ENCODE measurements around the gene SLC36A3. TPM values are rescaled to one million over a fixed set of nuclear protein-coding genes. Genes with fewer than 3 reads are reported as not detected.

SLC36A3 gene
- total RNA-seq, 4 donors from 2014 or later, result not detected

GRCh38 chr5:151274666-151275065 lies 28.9 kb downstream of the SLC36A3 start:
- ATAC-seq, result no peak
- peaks cover 0 to 11% of the 10 kb centered on the region in 2 donors for H3K36me3 ChIP-seq
- H3K4me1 ChIP-seq, result no peaks in the 10 kb centered on the region
- no peaks in the 10 kb centered on the region for H3K27me3 ChIP-seq
- H3K4me3 ChIP-seq, result no peak overlapping the region
- no peak for TF ChIP-seq POLR2A (IDR thresholded peaks at IDR 0.05)
- no peak overlapping the region for H3K27ac ChIP-seq
- H3K9me3 ChIP-seq, result no peaks in the 10 kb centered on the region

GRCh38 chr5:151271336-151271735 lies 32.2 kb downstream of the SLC36A3 start:
- H3K36me3 ChIP-seq, result peaks cover 5 to 43% of the 10 kb centered on the region in 2 donors
- no peaks in the 10 kb centered on the region for H3K4me1 ChIP-seq
- H3K4me3 ChIP-seq, result no peak overlapping the region
- ATAC-seq, result no peak
- H3K27ac ChIP-seq, result no peak overlapping the region
- TF ChIP-seq POLR2A (IDR thresholded peaks at IDR 0.05) (no peak), POLR2AphosphoS5 (IDR thresholded peaks at IDR 0.05) (no peak), EP300 (IDR thresholded peaks at IDR 0.05) (no peak), CTCF (IDR thresholded peaks at IDR 0.05) (no peak)
- H3K27me3 ChIP-seq, result no peaks in the 10 kb centered on the region
- H3K9me3 ChIP-seq, result no peaks in the 10 kb centered on the region

DNA sequence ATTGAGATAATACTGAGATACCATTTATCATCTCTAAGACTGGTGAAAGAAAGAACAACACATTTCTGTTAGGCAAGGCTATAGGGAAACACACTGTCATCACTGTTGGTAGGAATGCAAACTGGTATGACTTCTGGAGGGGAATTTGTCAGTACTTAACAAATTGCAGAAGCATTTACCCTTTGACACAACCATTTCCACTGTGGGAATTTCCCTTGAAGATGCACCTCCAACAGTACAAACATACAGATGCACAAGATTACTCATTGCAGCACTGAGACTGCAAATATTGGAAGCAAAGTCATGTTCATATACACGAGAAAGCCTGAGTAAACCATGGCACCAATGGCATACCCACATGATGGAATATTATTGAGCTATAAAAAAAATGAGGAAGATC lies 33.0 kb downstream of the SLC36A3 start:
- H3K4me1 ChIP-seq, result no peaks in the 10 kb centered on the region
- H3K36me3 ChIP-seq, result peaks cover 5 to 50% of the 10 kb centered on the region in 2 donors
- WGBS, 2 donors (ENCODE audit: low coverage in 1 of 2), result 55 to 60% methylated on average over 1 of the region's 1 CpG
- no peak for ATAC-seq
- H3K27ac ChIP-seq, result no peak overlapping the region
- no peak for TF ChIP-seq EP300 (IDR thresholded peaks at IDR 0.05)
- TF ChIP-seq POLR2AphosphoS5 (IDR thresholded peaks at IDR 0.05), result no peak
- no peaks in the 10 kb centered on the region for H3K27me3 ChIP-seq
- no peak overlapping the region for H3K4me3 ChIP-seq
- H3K9me3 ChIP-seq, result no peaks in the 10 kb centered on the region

GRCh38 chr5:151267491-151268260 lies 35.9 kb downstream of the SLC36A3 start:
- Histone ChIP-seq H3K27ac (no peak overlapping the region), H3K4me3 (no peak overlapping the region), H3K36me3 (peaks cover 5 to 71% of the 10 kb centered on the region in 2 donors), H3K9me3 (no peaks in the 10 kb centered on the region), H3K27me3 (no peaks in the 10 kb centered on the region), H3K4me1 (no peaks in the 10 kb centered on the region)
- WGBS, 2 donors (ENCODE audit: low coverage in 1 of 2), result 92 to 94% methylated on average over 5 to 11 of the region's 11 CpGs
- TF ChIP-seq EP300 (IDR thresholded peaks at IDR 0.05), result no peak
- no peak for TF ChIP-seq POLR2AphosphoS5 (IDR thresholded peaks at IDR 0.05)
- no peak for TF ChIP-seq CTCF (IDR thresholded peaks at IDR 0.05)
- no peak for TF ChIP-seq POLR2A (IDR thresholded peaks at IDR 0.05)
- no peak for ATAC-seq

DNA sequence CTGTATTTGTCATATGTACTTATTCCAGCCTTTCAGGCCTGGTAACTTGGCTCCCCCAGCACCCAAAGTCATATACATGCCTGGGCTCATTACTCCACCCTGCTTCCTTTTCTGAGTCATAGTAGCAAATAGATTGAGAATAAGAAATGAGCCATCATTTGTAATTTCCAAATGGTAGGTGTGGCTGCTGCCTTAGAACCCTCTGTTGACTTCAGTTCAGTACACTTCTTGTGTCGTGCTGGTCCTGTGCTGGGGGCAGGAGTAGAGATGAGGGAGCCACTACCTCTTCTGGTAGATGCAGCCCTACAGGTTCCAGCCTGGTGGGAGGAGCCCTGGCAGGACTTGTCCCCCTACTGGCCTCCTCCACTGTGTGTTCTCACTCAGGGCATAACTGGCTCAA lies 39.5 kb downstream of the SLC36A3 start:
- H3K36me3 ChIP-seq, result peaks cover 5 to 88% of the 10 kb centered on the region in 2 donors
- WGBS, 2 donors (ENCODE audit: low coverage in 1 of 2), result 38% methylated on average over 1 of the region's 1 CpG; no CpG with 5 or more reads in 1 of the 2 donors
- peak; percentile 25 for ATAC-seq

More for the DNA sequence above, 39.5 kb downstream of the SLC36A3 start:
- H3K27me3 ChIP-seq, result no peaks in the 10 kb centered on the region
- TF ChIP-seq EP300 (IDR thresholded peaks at IDR 0.05), result no peak
- no peak for TF ChIP-seq CTCF (IDR thresholded peaks at IDR 0.05)
- TF ChIP-seq POLR2A (IDR thresholded peaks at IDR 0.05), result no peak
- no peak for TF ChIP-seq POLR2AphosphoS5 (IDR thresholded peaks at IDR 0.05)
- no peak overlapping the region for H3K27ac ChIP-seq
- no peak overlapping the region for H3K4me3 ChIP-seq
- H3K4me1 ChIP-seq, result no peaks in the 10 kb centered on the region
- no peaks in the 10 kb centered on the region for H3K9me3 ChIP-seq

All from gastroesophageal sphincter (tissue), 4 donors.